NB4 (cell line): Measurements from ENCODE around the gene WDR35.

ENCODE experiments used
- DNase-seq: peaks from one replicate; pipeline ENCODE4 v3.0.0; 2010; ENCODE audit warnings: low read depth
- H3K4me3 ChIP-seq: one replicate; pipeline ENCODE4 v1.5.1; 2011; ENCODE audit warnings: mild to moderate bottlenecking, low read depth, low read length, moderate library complexity
- CTCF ChIP-seq: IDR thresholded peaks from one replicate; pipeline ENCODE4 v1.5.1; 2012; ENCODE audit warnings: low read depth, low read length
- MAX ChIP-seq: IDR thresholded peaks from 2 replicates; pipeline ENCODE4 v1.6.1; 2011; ENCODE audit warnings: low read depth, low read length
- MYC ChIP-seq: IDR thresholded peaks from 2 replicates; pipeline ENCODE4 v1.6.1; 2011; ENCODE audit warnings: low read depth, low read length
- POLR2A ChIP-seq: IDR thresholded peaks from 2 replicates; pipeline ENCODE4 v1.6.1; 2011; ENCODE audit warnings: mild to moderate bottlenecking; ENCODE audit not compliant: insufficient read length; ENCODE audit errors: extremely low read depth

WDR35 gene

GRCh38 chr2:20005067-20005627, 15.2 kb upstream of the WDR35 start:
- H3K4me3 ChIP-seq = no peak overlapping the region
- no peak for DNase-seq
- no peak for TF ChIP-seq POLR2A
- TF ChIP-seq MYC = no peak
- no peak for TF ChIP-seq MAX
- no peak for TF ChIP-seq CTCF

- H3K4me3 ChIP-seq = no peak overlapping the region
- TF ChIP-seq MAX (no peak), MYC (no peak), POLR2A (no peak), CTCF (no peak)
- no peak for DNase-seq
Measured at GRCh38 chr2:20001361-20001863, 11.5 kb upstream of the WDR35 start.

- TF ChIP-seq MYC = no peak
- TF ChIP-seq POLR2A = no peak
- TF ChIP-seq CTCF = no peak
- TF ChIP-seq MAX = no peak
- no peak for DNase-seq
- H3K4me3 ChIP-seq = no peak overlapping the region
Measured at GRCh38 chr2:19993731-19994130, 3.8 kb upstream of the WDR35 start.

GRCh38 chr2:19991895-19992294, 2.0 kb upstream of the WDR35 start:
- TF ChIP-seq CTCF (no peak), MAX (no peak), POLR2A (no peak)
- H3K4me3 ChIP-seq = no peak overlapping the region
- DNase-seq = no peak

- H3K4me3 ChIP-seq = peak overlapping the region; percentile 89
- TF ChIP-seq POLR2A (no peak), CTCF (no peak), MAX (no peak), MYC (no peak)
- DNase-seq = no peak
Measured at GRCh38 chr2:19990416-19990728, 467 bp upstream of the WDR35 start.

GRCh38 chr2:19989342-19989666, 601 bp downstream of the WDR35 start:
- TF ChIP-seq MAX = no peak
- no peak for TF ChIP-seq CTCF
- no peak for TF ChIP-seq POLR2A
- no peak for TF ChIP-seq MYC

More at GRCh38 chr2:19989342-19989666, 601 bp downstream of the WDR35 start:
- DNase-seq = no peak
- peak overlapping the region; percentile 89 for H3K4me3 ChIP-seq
